HuH-7.5 (cell line): ENCODE results near the gene ETFA.
A peak's percentile ranks its signal among the peaks of the same experiment; 100 is the strongest.
"Not testable (repeated sequence)": the region's sequence is repeated elsewhere in the genome, so short reads cannot be mapped to it uniquely, and the experiment has no call there.

ENCODE experiments used
- DNase-seq: peaks from one replicate; pipeline ENCODE4 v3.0.0; 2011; ENCODE audit warnings: low spot score

Gene ETFA

GRCh38 chr15:76270876-76271275 is 40.4 kb downstream of the ETFA start:
- no peak for DNase-seq

GRCh38 chr15:76267077-76267476 is 44.2 kb downstream of the ETFA start:
- no peak for DNase-seq

- DNase-seq = not testable (repeated sequence)
Measured at GRCh38 chr15:76265769-76266168, 45.5 kb downstream of the ETFA start.

- no peak for DNase-seq
Measured at GRCh38 chr15:76260246-76260938, 50.9 kb downstream of the ETFA start.

- DNase-seq = no peak
Measured at GRCh38 chr15:76259392-76259791, 51.9 kb downstream of the ETFA start.

GRCh38 chr15:76258460-76258859 is 52.8 kb downstream of the ETFA start:
- no peak for DNase-seq

GRCh38 chr15:76253691-76254473 is 57.4 kb downstream of the ETFA start:
- no peak for DNase-seq

- DNase-seq = no peak
Measured at GRCh38 chr15:76252249-76252648, 59.0 kb downstream of the ETFA start.

GRCh38 chr15:76251717-76252116 is 59.6 kb downstream of the ETFA start:
- no peak for DNase-seq

GRCh38 chr15:76245072-76245610 is 66.1 kb downstream of the ETFA start:
- no peak for DNase-seq

- no peak for DNase-seq
Measured at GRCh38 chr15:76239786-76240185, 71.5 kb downstream of the ETFA start.

GRCh38 chr15:76236350-76236749 is 74.9 kb downstream of the ETFA start:
- DNase-seq = no peak

GRCh38 chr15:76235186-76235826 is 76.0 kb downstream of the ETFA start:
- DNase-seq = peak; percentile 39

GRCh38 chr15:76234337-76234889 is 76.9 kb downstream of the ETFA start:
- DNase-seq = no peak

- DNase-seq = no peak
Measured at GRCh38 chr15:76233921-76234320, 77.3 kb downstream of the ETFA start.

GRCh38 chr15:76229266-76229665 is 82.0 kb downstream of the ETFA start:
- DNase-seq = no peak

GRCh38 chr15:76223521-76223920 is 87.7 kb downstream of the ETFA start:
- DNase-seq = no peak

GRCh38 chr15:76222159-76222558 is 89.1 kb downstream of the ETFA start:
- no peak for DNase-seq

GRCh38 chr15:76221085-76221767 is 90.0 kb downstream of the ETFA start:
- DNase-seq = no peak

- DNase-seq = no peak
Measured at GRCh38 chr15:76217882-76218217, 93.4 kb downstream of the ETFA start.

GRCh38 chr15:76217029-76217881 is 94.0 kb downstream of the ETFA start:
- no peak for DNase-seq
